Endothelial cell of hepatic sinusoid (primary cell): ENCODE measurements around the gene SPTBN1.

Experiments used
- in situ Hi-C: cut with HindIII; loops from 2 replicates; pipeline ENCODE4 v1.10.0; 2017; ENCODE audit warnings: low sequenced_read_pairs

SPTBN1 gene

GRCh38 chr2:54432251-54433015 lies 23.7 kb upstream of the SPTBN1 start:
- in situ Hi-C loops: no loop called here

GRCh38 chr2:54434229-54434628 lies 21.9 kb upstream of the SPTBN1 start:
- in situ Hi-C loops: no loop called here

- in situ Hi-C loops: no loop called here
Observed at GRCh38 chr2:54434711-54435110, 21.4 kb upstream of the SPTBN1 start.

- in situ Hi-C loops: no loop called here
Observed at GRCh38 chr2:54435325-54436226, 20.6 kb upstream of the SPTBN1 start.

- in situ Hi-C loops: no loop called here
Observed at GRCh38 chr2:54437588-54437987, 18.5 kb upstream of the SPTBN1 start.

- in situ Hi-C loops: no loop called here
Observed at GRCh38 chr2:54438271-54438670, 17.9 kb upstream of the SPTBN1 start.

GRCh38 chr2:54439582-54439981 lies 16.5 kb upstream of the SPTBN1 start:
- in situ Hi-C loops: no loop called here

- in situ Hi-C loops: no loop called here
Observed at GRCh38 chr2:54440050-54440449, 16.1 kb upstream of the SPTBN1 start.

GRCh38 chr2:54444503-54444902 lies 11.6 kb upstream of the SPTBN1 start:
- in situ Hi-C loops: no loop called here

- in situ Hi-C loops: no loop called here
Observed at GRCh38 chr2:54446122-54446521, 10.0 kb upstream of the SPTBN1 start.

- in situ Hi-C loops: no loop called here
Observed at GRCh38 chr2:54446625-54447024, 9.5 kb upstream of the SPTBN1 start.

- in situ Hi-C loops: no loop called here
Observed at GRCh38 chr2:54454548-54455130, 1.5 kb upstream of the SPTBN1 start.

GRCh38 chr2:54455131-54455562 lies 980 bp upstream of the SPTBN1 start:
- in situ Hi-C loops: no loop called here

GRCh38 chr2:54456362-54456611 lies 160 bp downstream of the SPTBN1 start:
- in situ Hi-C loops: no loop called here

GRCh38 chr2:54456612-54457322 lies 640 bp downstream of the SPTBN1 start:
- in situ Hi-C loops: no loop called here

GRCh38 chr2:54457323-54458023 lies 1.3 kb downstream of the SPTBN1 start:
- in situ Hi-C loops: no loop called here

GRCh38 chr2:54459037-54459441 lies 2.9 kb downstream of the SPTBN1 start:
- in situ Hi-C loops: no loop called here

GRCh38 chr2:54461261-54461660 lies 5.1 kb downstream of the SPTBN1 start:
- in situ Hi-C loops: no loop called here

GRCh38 chr2:54464341-54464740 lies 8.2 kb downstream of the SPTBN1 start:
- in situ Hi-C loops: no loop called here

- in situ Hi-C loops: no loop called here
Observed at GRCh38 chr2:54465143-54465542, 9.0 kb downstream of the SPTBN1 start.

- in situ Hi-C loops: no loop called here
Observed at GRCh38 chr2:54466870-54467269, 10.7 kb downstream of the SPTBN1 start.
